SIG-M5 (cell line): ENCODE data around the gene ZDHHC24.
"Not testable (repeated sequence)": the region's sequence is repeated elsewhere in the genome, so short reads cannot be mapped to it uniquely, and the experiment has no call there.

Source experiments
- DNase-seq: peaks from one replicate; lab custom pipeline; 2025; lab: John Stamatoyannopoulos, UW

Gene ZDHHC24

GRCh38 chr11:66545701-66546367, at the start of gene ZDHHC24:
ZDHHC24 (minus strand) TSS chr11:66546048; CDS start chr11:66546003, 45 bp downstream.
- peak; percentile 45 for DNase-seq

GRCh38 chr11:66595245-66595904, 49.5 kb upstream of the ZDHHC24 start:
- peak; percentile 44 for DNase-seq

- no peak for DNase-seq
Observed at GRCh38 chr11:66593650-66594049, 47.8 kb upstream of the ZDHHC24 start.

GRCh38 chr11:66593303-66593635, 47.4 kb upstream of the ZDHHC24 start:
- DNase-seq, result no peak

GRCh38 chr11:66592457-66593302, 46.8 kb upstream of the ZDHHC24 start, which contains the start of the genes CCDC87 and CCS:
CCDC87 (minus strand) TSS chr11:66593063; CDS start chr11:66593015, 48 bp downstream.
CCS (plus strand) TSS chr11:66593185; CDS start chr11:66593262, 77 bp downstream.
- DNase-seq, result peak; percentile 3

GRCh38 chr11:66591175-66591574, 45.3 kb upstream of the ZDHHC24 start:
- DNase-seq, result no peak

- DNase-seq, result no peak
Observed at GRCh38 chr11:66589996-66590675, 44.3 kb upstream of the ZDHHC24 start.

GRCh38 chr11:66589315-66589714, 43.5 kb upstream of the ZDHHC24 start:
- not testable (repeated sequence) for DNase-seq

GRCh38 chr11:66586136-66586535, 40.3 kb upstream of the ZDHHC24 start:
- DNase-seq, result no peak

- not testable (repeated sequence) for DNase-seq
Observed at GRCh38 chr11:66585447-66585846, 39.6 kb upstream of the ZDHHC24 start.

- DNase-seq, result not testable (repeated sequence)
Observed at GRCh38 chr11:66582565-66583147, 36.8 kb upstream of the ZDHHC24 start.

GRCh38 chr11:66581261-66581660, 35.4 kb upstream of the ZDHHC24 start:
- no peak for DNase-seq

- DNase-seq, result no peak
Observed at GRCh38 chr11:66580803-66581202, 35.0 kb upstream of the ZDHHC24 start.

GRCh38 chr11:66579017-66579606, 33.3 kb upstream of the ZDHHC24 start:
- no peak for DNase-seq

GRCh38 chr11:66570850-66571180, 25.0 kb upstream of the ZDHHC24 start:
- no peak for DNase-seq

- no peak for DNase-seq
Observed at GRCh38 chr11:66570079-66570849, 24.4 kb upstream of the ZDHHC24 start.

- DNase-seq, result no peak
Observed at GRCh38 chr11:66569076-66569475, 23.2 kb upstream of the ZDHHC24 start.

- no peak for DNase-seq
Observed at GRCh38 chr11:66568124-66568916, 22.5 kb upstream of the ZDHHC24 start, which contains the start of gene CTSF. CTSF (minus strand) TSS chr11:66568606; CDS start chr11:66568486, 120 bp downstream.

GRCh38 chr11:66567787-66568123, 21.9 kb upstream of the ZDHHC24 start:
- DNase-seq, result no peak

GRCh38 chr11:66566221-66566620, 20.4 kb upstream of the ZDHHC24 start:
- DNase-seq, result no peak
